ENCODE data around the gene RTKN2. TPM values are rescaled to one million over a fixed set of nuclear protein-coding genes. Genes with fewer than 3 reads are reported as not detected.

Gene RTKN2
- total RNA-seq, 4 donors from 2014 or later, result 0.49 to 1.6 (median 1.2) TPM; not detected in 1

GRCh38 chr10:62195675-62195926 lies 73.0 kb downstream of the RTKN2 start:
- Histone ChIP-seq H3K27ac (no peak overlapping the region), H3K27me3 (no peaks in the 10 kb centered on the region), H3K4me1 (no peaks in the 10 kb centered on the region), H3K4me3 (replicated peaks in 1 of 3) (no peak overlapping the region), H3K36me3 (no peaks in the 10 kb centered on the region), H3K9me3 (no peaks in the 10 kb centered on the region)
- WGBS, 2 donors, result 65 to 73% methylated on average over 1 of the region's 1 CpG
- TF ChIP-seq CTCF (IDR thresholded peaks at IDR 0.05), result no peak
- no peak for TF ChIP-seq POLR2A (IDR thresholded peaks at IDR 0.05)
- intact Hi-C loops (cut with DNase I), result no loop called here
- DNase-seq, result no peak

DNA sequence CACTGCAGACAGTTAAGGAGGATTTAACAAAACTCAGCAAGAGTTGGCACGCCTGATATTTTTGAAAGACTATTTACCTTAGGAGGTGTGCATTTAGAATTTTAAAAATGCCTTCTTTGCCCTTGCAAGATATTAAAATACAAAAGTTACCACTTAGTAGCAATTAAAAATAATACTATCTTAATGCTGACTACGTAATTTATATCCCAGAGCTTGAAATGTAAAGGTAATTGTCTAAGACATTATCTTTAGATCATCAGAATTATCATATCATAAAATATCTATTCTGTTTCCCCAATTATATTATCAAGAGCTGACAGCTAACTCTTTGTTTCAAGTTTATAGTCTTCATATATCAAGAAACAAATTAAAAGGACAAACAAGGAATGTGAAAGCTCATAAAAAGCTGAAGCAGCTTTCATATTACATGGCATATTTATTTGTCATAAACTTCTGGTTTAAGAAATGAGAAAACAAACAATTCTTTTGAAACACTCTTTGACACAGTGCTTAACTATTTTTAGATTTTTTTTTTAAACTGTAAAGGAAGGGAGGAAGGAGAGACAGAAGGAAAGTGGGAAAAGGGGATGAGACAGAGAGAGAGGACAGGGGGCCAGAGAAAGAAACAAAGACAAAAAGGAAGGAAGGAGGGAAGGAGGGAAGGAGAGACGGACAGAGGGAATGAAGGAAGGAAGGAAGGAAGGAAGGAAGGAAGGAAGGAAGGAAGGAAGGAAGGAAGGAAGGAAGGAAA lies 73.5 kb downstream of the RTKN2 start:
- DNase-seq, result no peak
- no peaks in the 10 kb centered on the region for H3K36me3 ChIP-seq
- no peaks in the 10 kb centered on the region for H3K27me3 ChIP-seq
- no peak overlapping the region for H3K4me3 ChIP-seq (replicated peaks in 1 of 3)
- TF ChIP-seq CTCF (IDR thresholded peaks at IDR 0.05) (no peak), POLR2A (IDR thresholded peaks at IDR 0.05) (no peak)
- H3K4me1 ChIP-seq, result no peaks in the 10 kb centered on the region
- WGBS, 2 donors, result 82 to 94% methylated on average over 3 of the region's 3 CpGs
- intact Hi-C loops (cut with DNase I), result no loop called here
- no peaks in the 10 kb centered on the region for H3K9me3 ChIP-seq
- H3K27ac ChIP-seq, result no peak overlapping the region

DNA sequence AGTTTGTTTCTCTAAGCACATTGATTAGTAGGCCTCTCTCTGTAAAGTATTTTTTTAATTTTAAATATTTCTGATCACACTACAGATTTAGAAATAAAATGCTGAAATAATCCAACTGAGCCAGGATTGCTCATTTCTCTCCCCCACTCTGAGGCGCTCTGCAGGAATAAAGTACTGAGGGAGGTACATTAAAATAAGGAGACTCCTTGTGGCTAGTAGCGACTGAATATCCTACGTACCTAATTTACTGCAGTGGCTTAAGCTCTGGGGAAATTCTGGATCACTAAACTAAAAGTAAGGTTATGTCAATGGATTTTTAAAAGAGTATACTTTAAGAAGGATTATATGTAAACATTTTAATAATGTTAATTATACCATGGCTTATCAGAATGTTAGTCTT lies 75.2 kb downstream of the RTKN2 start:
- intact Hi-C loops (cut with DNase I), result no loop called here
- DNase-seq, result no peak
- TF ChIP-seq POLR2A (IDR thresholded peaks at IDR 0.05) (no peak), CTCF (IDR thresholded peaks at IDR 0.05) (no peak)
- Histone ChIP-seq H3K27me3 (no peaks in the 10 kb centered on the region), H3K36me3 (no peaks in the 10 kb centered on the region), H3K27ac (no peak overlapping the region), H3K4me1 (no peaks in the 10 kb centered on the region), H3K9me3 (no peaks in the 10 kb centered on the region), H3K4me3 (replicated peaks in 1 of 3) (no peak overlapping the region)
- 96 to 97% methylated on average over 3 of the region's 3 CpGs for WGBS, 2 donors

DNA sequence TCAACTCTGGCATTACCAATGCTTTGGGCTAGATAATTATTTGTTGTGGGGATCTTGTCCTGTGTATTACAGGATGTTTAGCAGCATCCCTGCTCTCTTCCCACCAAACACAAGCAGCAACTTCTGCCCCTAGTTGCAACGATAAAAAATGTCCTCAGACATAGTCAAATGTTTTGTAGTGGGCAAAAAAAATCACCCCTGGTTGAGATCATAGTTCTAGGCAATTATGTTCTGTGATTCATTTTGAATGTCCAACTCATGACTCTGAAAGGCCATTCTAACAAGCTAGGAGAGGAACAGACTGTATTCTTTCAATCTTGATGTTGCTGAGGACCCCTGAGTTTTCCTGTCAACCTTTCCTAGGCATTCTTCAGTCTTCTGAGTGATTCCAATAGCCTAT lies 79.5 kb downstream of the RTKN2 start:
- no peaks in the 10 kb centered on the region for H3K36me3 ChIP-seq
- H3K27me3 ChIP-seq, result no peaks in the 10 kb centered on the region
- TF ChIP-seq CTCF (IDR thresholded peaks at IDR 0.05) (no peak), POLR2A (IDR thresholded peaks at IDR 0.05) (no peak)
- no peak overlapping the region for H3K4me3 ChIP-seq (replicated peaks in 1 of 3)
- no peaks in the 10 kb centered on the region for H3K4me1 ChIP-seq
- 89 to 100% methylated on average over 1 of the region's 1 CpG for WGBS, 2 donors
- no peak for DNase-seq
- intact Hi-C loops (cut with DNase I), result no loop called here
- no peaks in the 10 kb centered on the region for H3K9me3 ChIP-seq
- no peak overlapping the region for H3K27ac ChIP-seq

GRCh38 chr10:62188021-62188616 lies 80.5 kb downstream of the RTKN2 start:
- Histone ChIP-seq H3K4me1 (no peaks in the 10 kb centered on the region), H3K36me3 (no peaks in the 10 kb centered on the region), H3K9me3 (no peaks in the 10 kb centered on the region), H3K27me3 (no peaks in the 10 kb centered on the region), H3K4me3 (replicated peaks in 1 of 3) (no peak overlapping the region), H3K27ac (no peak overlapping the region)
- WGBS, 2 donors, result 95 to 98% methylated on average over 8 of the region's 8 CpGs
- intact Hi-C loops (cut with DNase I), result no loop called here
- TF ChIP-seq POLR2A (IDR thresholded peaks at IDR 0.05) (no peak), CTCF (IDR thresholded peaks at IDR 0.05) (no peak)
- no peak for DNase-seq
